SK-N-SH (cell line): ENCODE data around the gene GSK3A. TPM values are rescaled to one million over a fixed set of nuclear protein-coding genes. Genes with fewer than 3 reads are reported as not detected.

Source experiments
- CTCF ChIA-PET: fragments of 300-600, 350-600 bp; formaldehyde crosslinking; extraction: SDS; loops from one replicate; lab custom pipeline; 2021; lab: Yijun Ruan, JAX
- POLR2A ChIA-PET: fragments of 350-600 bp; sonication (Branson Sonifier 250); formaldehyde crosslinking; extraction: SDS; loops from one replicate; lab custom pipeline; 2020; ENCODE audit warnings: antibody characterized with exemption, inconsistent platforms; lab: Yijun Ruan, JAX
- DNase-seq: peaks from one replicate; pipeline ENCODE4 v3.0.0; 2012
- H2AFZ ChIP-seq: fragments of 200-600 bp; sonication (generic); 2 replicates; pipeline ENCODE4 v1.8.1; 2016; ENCODE audit warnings: antibody characterized with exemption, mild to moderate bottlenecking, low read depth
- H3F3A ChIP-seq: fragments of 200-600 bp; sonication (generic); replicated peaks from 2 replicates; pipeline ENCODE3; 2016; ENCODE audit warnings: antibody characterized with exemption, mild to moderate bottlenecking; ENCODE audit not compliant: insufficient read depth
- H3K27ac ChIP-seq, 2 experiments: fragments of 200-500 bp in 1 of 2; fragments of 200-600 bp in 1 of 2; sonication (Bioruptor generic) in 1 of 2; sonication (generic), shearing (Covaris generic) in 1 of 2; 2 replicates each; pipeline versions ENCODE4 v1.5.1 to v1.6.1; 2014 to 2016; ENCODE audit warnings: low read depth in 2 of 2, inconsistent platforms in 1 of 2, low read length in 1 of 2, mild to moderate bottlenecking in 1 of 2, mixed read lengths in 1 of 2
- H3K27me3 ChIP-seq: fragments of 200-600 bp; sonication (generic), shearing (Covaris generic); 2 replicates; pipeline ENCODE4 v1.6.1; 2016; ENCODE audit warnings: mixed run types; ENCODE audit not compliant: insufficient read depth
- H3K36me3 ChIP-seq, 2 experiments: fragments of 200-500 bp in 1 of 2; fragments of 200-600 bp in 1 of 2; sonication (Bioruptor generic) in 1 of 2; sonication (generic) in 1 of 2; replicated peaks in 1 of 2; 2 replicates each; pipeline versions ENCODE3 to v1.5.1; 2014 to 2016; ENCODE audit warnings: low read length in 1 of 2, mild to moderate bottlenecking in 1 of 2; ENCODE audit not compliant: insufficient read depth in 2 of 2, control insufficient read depth in 1 of 2
- H3K4me1 ChIP-seq, 2 experiments: fragments of 200-500 bp in 1 of 2; fragments of 200-600 bp in 1 of 2; sonication (Bioruptor generic) in 1 of 2; sonication (generic), shearing (Covaris generic) in 1 of 2; 2 replicates each; pipeline versions ENCODE4 v1.5.1 to v1.6.1; 2014 to 2016; ENCODE audit warnings: low read depth in 1 of 2, low read length in 1 of 2, mixed run types in 1 of 2; ENCODE audit not compliant: insufficient read depth in 2 of 2, control insufficient read depth in 1 of 2
- H3K4me2 ChIP-seq: fragments of 200-600 bp; sonication (generic), shearing (Covaris generic); 2 replicates; pipeline ENCODE4 v1.6.1; 2017; ENCODE audit warnings: mixed run types
- H3K4me3 ChIP-seq, 2 experiments: fragments of 200-500 bp in 1 of 2; fragments of 200-600 bp in 1 of 2; sonication (Bioruptor generic) in 1 of 2; sonication (generic), shearing (Covaris generic) in 1 of 2; 2 replicates each; pipeline versions ENCODE4 v1.5.1 to v1.8.1; 2014 to 2016; ENCODE audit warnings: low read depth in 2 of 2, inconsistent platforms in 1 of 2, low read length in 1 of 2, mild to moderate bottlenecking in 1 of 2, mixed read lengths in 1 of 2, moderate library complexity in 1 of 2
- H3K79me2 ChIP-seq: fragments of 200-600 bp; sonication (generic); 2 replicates; pipeline ENCODE4 v1.8.1; 2017; ENCODE audit warnings: mild to moderate bottlenecking; ENCODE audit not compliant: insufficient read depth
- H3K9ac ChIP-seq: fragments of 200-600 bp; sonication (generic); 2 replicates; pipeline ENCODE4 v1.6.1; 2017; ENCODE audit warnings: mixed run types
- H3K9me2 ChIP-seq: fragments of 200-600 bp; sonication (generic); 2 replicates; pipeline ENCODE4 v1.6.1; 2017; ENCODE audit warnings: mixed run types
- H3K9me3 ChIP-seq: fragments of 200-600 bp; sonication (generic); 2 replicates; pipeline ENCODE4 v1.6.1; 2017; ENCODE audit warnings: mixed run types, mild to moderate bottlenecking, moderate library complexity
- H4K20me1 ChIP-seq: fragments of 200-600 bp; sonication (generic); 2 replicates; pipeline ENCODE4 v1.6.1; 2017; ENCODE audit warnings: mild to moderate bottlenecking, mixed run types; ENCODE audit not compliant: insufficient read depth
- CHD2 ChIP-seq: fragments of 150-350 bp; IDR thresholded peaks from 2 replicates; pipeline ENCODE4 v1.6.1; 2018; ENCODE audit warnings: low read length; ENCODE audit not compliant: partially characterized antibody
- CTCF ChIP-seq: fragments of 200-600 bp; sonication (generic); IDR thresholded peaks from 2 replicates; pipeline ENCODE4 v1.6.1; 2017; ENCODE audit warnings: antibody characterized with exemption, mild to moderate bottlenecking, moderate library complexity
- EP300 ChIP-seq, 2 experiments: IDR thresholded peaks; 2 replicates each; pipeline versions ENCODE4 v1.4.0 to v1.6.1; 2012; ENCODE audit warnings: borderline replicate concordance in 1 of 2, low read depth in 1 of 2, low read length in 1 of 2
- EZH2phosphoT487 ChIP-seq: fragments of 200-600 bp; sonication (generic); IDR thresholded peaks from 2 replicates; pipeline ENCODE4 v1.6.1; 2017; ENCODE audit warnings: low read depth, mixed run types, mild to moderate bottlenecking, antibody characterized with exemption, moderate library complexity, borderline replicate concordance
- FOSL2 ChIP-seq: IDR thresholded peaks from 2 replicates; pipeline ENCODE4 v1.4.0; 2012; ENCODE audit warnings: low read depth, mild to moderate bottlenecking, moderate library complexity, borderline replicate concordance
- FOXM1 ChIP-seq: IDR thresholded peaks from 2 replicates; pipeline ENCODE4 v1.4.0; 2012; ENCODE audit warnings: low read depth, mild to moderate bottlenecking
- GATA2 ChIP-seq: sonication (generic); formaldehyde crosslinking; IDR thresholded peaks from 2 replicates; pipeline ENCODE4 v1.5.0; 2020; ENCODE audit warnings: mild to moderate bottlenecking, missing genetic modification reagents
- IRF3 ChIP-seq: fragments of 150-350 bp; IDR thresholded peaks from 2 replicates; pipeline ENCODE4 v1.6.1; 2016; ENCODE audit warnings: mild to moderate bottlenecking, low read depth, low read length
- MEF2A ChIP-seq: IDR thresholded peaks from 2 replicates; pipeline ENCODE4 v1.4.0; 2012; ENCODE audit warnings: low read depth, borderline replicate concordance
- MXI1 ChIP-seq: IDR thresholded peaks from 2 replicates; pipeline ENCODE4 v1.6.1; 2012; ENCODE audit warnings: mild to moderate bottlenecking, low read depth, low read length, improper control_type of control experiment
- NFIC ChIP-seq: IDR thresholded peaks from 2 replicates; pipeline ENCODE4 v1.4.0; 2012; ENCODE audit warnings: borderline replicate concordance
- TEAD4 ChIP-seq: IDR thresholded peaks from 2 replicates; pipeline ENCODE4 v1.4.0; 2012; ENCODE audit warnings: mild to moderate bottlenecking, borderline replicate concordance; ENCODE audit not compliant: insufficient read depth
- USF1 ChIP-seq: IDR thresholded peaks from 2 replicates; pipeline ENCODE4 v1.4.0; 2012; ENCODE audit warnings: low read depth, borderline replicate concordance
- WGBS: methylation state at CpG from one replicate; pipeline ENCODE4 v1.1.6; 2017; ENCODE audit warnings: low lambda C conversion rate; 5-methylcytosine and 5-hydroxymethylcytosine counted together
- polyA plus RNA-seq, 3 experiments: library from polyadenylated mRNA; depleted of rRNA; stranded (reverse); fragments of >200 nt; gene quantifications; 2 replicates each; pipeline ENCODE4 v1.2.3, GENCODE V29; 2012
- TF ChIP-seq, protein P1 (sequence below): fragments of 150-350 bp; IDR thresholded peaks from 2 replicates; pipeline ENCODE4 v1.6.1; 2017; ENCODE audit warnings: antibody characterized with exemption, low read length, low read depth, borderline replicate concordance
- TF ChIP-seq, protein P2 (sequence below): IDR thresholded peaks from 2 replicates; pipeline ENCODE4 v1.4.0; 2012; ENCODE audit warnings: low read depth, borderline replicate concordance

GSK3A gene
- polyA plus RNA-seq, 1 of the 3 experiments (the other 2 are of a cell fraction), result 42.1 TPM

DNA sequence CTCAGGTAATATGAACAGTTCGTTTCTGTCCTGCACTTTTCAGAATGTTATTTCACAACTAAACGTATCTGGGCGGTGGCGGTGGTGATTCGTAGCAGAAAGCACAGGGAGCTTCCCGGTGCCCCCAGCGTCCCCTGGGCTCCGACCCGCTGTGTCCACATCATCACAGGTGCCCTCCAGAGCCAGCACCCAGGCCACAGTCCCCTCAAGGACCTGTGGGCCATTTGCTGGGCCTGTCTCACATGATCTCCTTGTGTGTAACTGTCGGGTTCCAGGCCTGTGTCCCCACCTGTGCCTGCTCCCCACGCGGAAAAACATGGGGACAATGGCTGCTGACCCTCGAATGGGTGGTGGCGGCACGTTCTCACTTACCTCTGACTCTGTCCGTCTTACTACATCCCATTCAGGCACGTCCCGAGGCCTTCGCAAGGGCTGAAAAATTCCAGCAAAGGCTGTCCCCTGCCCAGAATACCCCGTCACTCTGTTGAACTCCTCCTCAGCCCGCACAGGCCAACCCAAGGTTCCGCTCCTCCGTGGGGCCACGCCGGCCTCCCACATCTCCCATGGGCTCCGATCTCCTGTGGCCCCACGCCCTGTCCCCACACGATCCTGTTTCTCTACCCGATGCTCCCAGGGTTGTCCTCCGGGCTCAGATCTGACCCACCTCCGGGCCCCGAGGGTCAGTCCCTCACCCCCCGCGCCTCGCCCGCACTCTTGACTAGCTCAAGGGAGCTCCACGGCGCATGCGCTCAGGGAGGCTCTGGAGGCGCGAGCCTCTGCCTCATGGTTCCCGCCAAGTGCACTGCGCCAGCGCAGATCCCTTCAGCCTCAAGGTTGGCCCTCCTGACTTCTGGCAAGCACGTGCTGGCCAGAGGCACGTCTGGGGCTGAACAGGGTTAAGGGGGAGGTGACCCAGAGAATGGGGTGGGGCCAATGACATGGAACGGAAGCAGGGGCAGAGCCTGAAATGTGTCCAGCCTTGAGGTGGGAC lies 46.1 kb downstream of the GSK3A start:
- Histone ChIP-seq H3K4me3 (no peak overlapping the region), H3K27me3 (no peaks in the 10 kb centered on the region), H3K4me1 (no peaks in the 10 kb centered on the region), H3K9me2 (no peaks in the 10 kb centered on the region), H3K36me3 (peaks cover 0 to 24% of the 10 kb centered on the region in 2 experiments), H3K4me2 (no peak overlapping the region), H3K79me2 (no peaks in the 10 kb centered on the region), H3F3A (no peaks in the 10 kb centered on the region), H3K9me3 (no peaks in the 10 kb centered on the region), H2AFZ (no peak overlapping the region), H3K27ac (no peak overlapping the region), H3K9ac (no peak overlapping the region), H4K20me1 (no peaks in the 10 kb centered on the region)
- TF ChIP-seq EP300 (IDR thresholded peaks at IDR 0.05; ENCODE audit: borderline replicate concordance in 1 of 2, low read depth in 1 of 2, low read length in 1 of 2) (no peak), TEAD4 (no peak), CTCF (no peak), EZH2phosphoT487 (no peak), NFIC (no peak), MEF2A (no peak), FOSL2 (no peak), GATA2 (CRISPR knock-in tag) (no peak), CHD2 (no peak), USF1 (no peak), FOXM1 (no peak), MXI1 (no peak), IRF3 (no peak)
- TF ChIP-seq, protein P1, sequence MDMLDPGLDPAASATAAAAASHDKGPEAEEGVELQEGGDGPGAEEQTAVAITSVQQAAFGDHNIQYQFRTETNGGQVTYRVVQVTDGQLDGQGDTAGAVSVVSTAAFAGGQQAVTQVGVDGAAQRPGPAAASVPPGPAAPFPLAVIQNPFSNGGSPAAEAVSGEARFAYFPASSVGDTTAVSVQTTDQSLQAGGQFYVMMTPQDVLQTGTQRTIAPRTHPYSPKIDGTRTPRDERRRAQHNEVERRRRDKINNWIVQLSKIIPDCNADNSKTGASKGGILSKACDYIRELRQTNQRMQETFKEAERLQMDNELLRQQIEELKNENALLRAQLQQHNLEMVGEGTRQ, result no peak
- TF ChIP-seq, protein P2, sequence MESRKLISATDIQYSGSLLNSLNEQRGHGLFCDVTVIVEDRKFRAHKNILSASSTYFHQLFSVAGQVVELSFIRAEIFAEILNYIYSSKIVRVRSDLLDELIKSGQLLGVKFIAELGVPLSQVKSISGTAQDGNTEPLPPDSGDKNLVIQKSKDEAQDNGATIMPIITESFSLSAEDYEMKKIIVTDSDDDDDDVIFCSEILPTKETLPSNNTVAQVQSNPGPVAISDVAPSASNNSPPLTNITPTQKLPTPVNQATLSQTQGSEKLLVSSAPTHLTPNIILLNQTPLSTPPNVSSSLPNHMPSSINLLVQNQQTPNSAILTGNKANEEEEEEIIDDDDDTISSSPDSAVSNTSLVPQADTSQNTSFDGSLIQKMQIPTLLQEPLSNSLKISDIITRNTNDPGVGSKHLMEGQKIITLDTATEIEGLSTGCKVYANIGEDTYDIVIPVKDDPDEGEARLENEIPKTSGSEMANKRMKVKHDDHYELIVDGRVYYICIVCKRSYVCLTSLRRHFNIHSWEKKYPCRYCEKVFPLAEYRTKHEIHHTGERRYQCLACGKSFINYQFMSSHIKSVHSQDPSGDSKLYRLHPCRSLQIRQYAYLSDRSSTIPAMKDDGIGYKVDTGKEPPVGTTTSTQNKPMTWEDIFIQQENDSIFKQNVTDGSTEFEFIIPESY, result no peak
- no peak for DNase-seq
- POLR2A ChIA-PET, result no interaction called here
- 94% methylated on average over 47 of the region's 47 CpGs for WGBS
- CTCF ChIA-PET, result interaction anchor here (1.2 kb wide), 1 partner anchor 11 kb away, joined by 3 read pairs; no protein-coding TSS in a partner anchor
